Nephron progenitor cell (in vitro differentiated cells): ENCODE results near the gene MSI2.

Experiments
- DNase-seq: peaks from one replicate; pipeline ENCODE4 v3.0.0; 2021
- H3K27ac Mint-ChIP-seq: 2 replicates; pipeline ENCODE4 v1.8.0; 2021; ENCODE audit warnings: mild to moderate bottlenecking, moderate library complexity, mixed read lengths
- H3K27me3 Mint-ChIP-seq: 2 replicates; pipeline ENCODE4 v1.8.0; 2021; ENCODE audit warnings: mild to moderate bottlenecking, low read depth, mixed read lengths; ENCODE audit not compliant: poor library complexity
- H3K36me3 Mint-ChIP-seq: 2 replicates; pipeline ENCODE4 v1.8.0; 2021; ENCODE audit warnings: low read depth, mixed read lengths
- H3K4me1 Mint-ChIP-seq: 2 replicates; pipeline ENCODE4 v1.8.0; 2021; ENCODE audit warnings: mixed read lengths
- H3K4me3 Mint-ChIP-seq: 2 replicates; pipeline ENCODE4 v1.8.0; 2021; ENCODE audit warnings: mild to moderate bottlenecking, moderate library complexity, mixed read lengths
- H3K9me3 Mint-ChIP-seq: 2 replicates; pipeline ENCODE4 v1.8.0; 2021; ENCODE audit warnings: mild to moderate bottlenecking, moderate library complexity, mixed read lengths
- CTCF ChIP-seq: fragments of 200-600 bp; sonication (generic); IDR thresholded peaks from 2 replicates; pipeline ENCODE4 v1.5.0; 2021; ENCODE audit warnings: antibody characterized with exemption

Gene MSI2

GRCh38 chr17:57368637-57369336, 112.5 kb downstream of the MSI2 start:
- Mint-ChIP-seq H3K36me3 (peaks cover 47% of the 10 kb centered on the region), H3K27me3 (peaks cover 4% of the 10 kb centered on the region), H3K4me1 (peaks cover 69% of the 10 kb centered on the region), H3K4me3 (no peak overlapping the region), H3K9me3 (peaks cover 18% of the 10 kb centered on the region), H3K27ac (peak overlapping the region; percentile 97)
- TF ChIP-seq CTCF = no peak
- no peak for DNase-seq

DNA sequence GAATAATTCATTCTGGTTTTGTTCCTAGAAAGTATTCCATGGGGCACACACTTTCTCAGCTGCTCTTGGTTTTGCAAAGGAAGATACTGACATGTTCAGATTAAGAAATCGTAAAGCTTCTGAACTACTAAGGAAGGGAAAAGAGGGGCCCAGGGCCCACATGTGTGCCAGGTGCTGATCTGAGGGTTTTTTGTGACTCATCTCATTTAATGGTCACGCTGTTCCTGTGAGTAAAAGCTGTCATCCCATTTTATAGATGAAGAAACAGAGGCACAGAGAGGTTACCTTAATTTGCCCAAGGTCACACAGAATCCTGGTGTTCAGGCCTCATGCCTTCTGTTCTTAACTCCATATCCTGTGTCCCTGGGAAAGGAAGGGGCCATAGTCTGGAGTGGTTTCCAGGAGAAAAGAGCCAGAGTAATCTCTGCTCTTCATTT, 113.2 kb downstream of the MSI2 start:
- Mint-ChIP-seq H3K36me3 (peaks cover 50% of the 10 kb centered on the region), H3K9me3 (peaks cover 24% of the 10 kb centered on the region), H3K27ac (peak overlapping the region; percentile 97), H3K4me3 (no peak overlapping the region), H3K4me1 (peaks cover 62% of the 10 kb centered on the region), H3K27me3 (peaks cover 4% of the 10 kb centered on the region)
- no peak for TF ChIP-seq CTCF
- no peak for DNase-seq

GRCh38 chr17:57370037-57370581, 113.8 kb downstream of the MSI2 start:
- Mint-ChIP-seq H3K36me3 (peaks cover 50% of the 10 kb centered on the region), H3K9me3 (peaks cover 24% of the 10 kb centered on the region), H3K4me3 (no peak overlapping the region), H3K4me1 (peaks cover 60% of the 10 kb centered on the region), H3K27me3 (peaks cover 4% of the 10 kb centered on the region), H3K27ac (peak overlapping the region; percentile 97)
- no peak for DNase-seq
- no peak for TF ChIP-seq CTCF

DNA sequence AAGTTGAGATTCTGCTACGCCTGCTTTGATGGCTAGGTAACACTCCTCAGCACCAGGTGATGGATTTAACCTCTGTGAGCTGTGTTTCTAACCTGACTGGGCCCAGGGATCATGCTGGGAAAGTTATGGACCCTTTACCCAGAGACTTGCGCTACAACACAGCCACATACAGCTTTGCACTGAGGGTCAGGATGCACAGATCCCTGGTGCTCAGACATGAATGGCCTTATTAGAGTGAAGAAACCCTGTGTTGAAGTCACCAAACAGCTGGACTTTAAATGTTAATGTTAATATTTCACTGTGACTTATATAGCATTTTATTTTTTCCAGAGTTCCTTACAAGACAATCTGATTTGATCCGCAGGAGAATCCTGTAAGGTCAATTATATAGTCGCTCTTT, 114.3 kb downstream of the MSI2 start:
- Mint-ChIP-seq H3K4me3 (no peak overlapping the region), H3K27me3 (peaks cover 4% of the 10 kb centered on the region), H3K9me3 (peaks cover 24% of the 10 kb centered on the region), H3K36me3 (peaks cover 50% of the 10 kb centered on the region), H3K4me1 (peaks cover 60% of the 10 kb centered on the region), H3K27ac (peak overlapping the region; percentile 97)
- no peak for TF ChIP-seq CTCF
- DNase-seq = no peak

DNA sequence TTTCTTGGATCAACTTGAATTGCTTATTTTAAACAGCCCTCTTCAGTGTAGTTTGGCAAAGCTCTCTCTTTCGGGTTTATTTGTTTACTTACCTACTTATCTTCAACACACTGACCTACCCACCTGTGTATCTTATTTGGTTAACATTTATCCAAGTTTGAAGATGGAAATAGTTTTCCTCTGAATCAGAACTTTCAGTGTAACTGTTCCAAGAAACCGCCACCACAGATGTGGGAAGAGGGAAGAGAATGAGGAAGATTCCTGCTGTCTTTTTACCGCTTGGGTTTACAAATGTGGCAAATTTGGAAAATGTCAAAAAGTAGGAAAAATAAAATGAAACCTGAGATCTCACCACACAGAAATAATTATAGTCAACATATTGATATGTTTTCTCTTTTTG, 115.8 kb downstream of the MSI2 start:
- no peak overlapping the region for H3K4me3 Mint-ChIP-seq
- peaks cover 4% of the 10 kb centered on the region for H3K27me3 Mint-ChIP-seq
- peaks cover 61% of the 10 kb centered on the region for H3K36me3 Mint-ChIP-seq
- DNase-seq = no peak
- peaks cover 28% of the 10 kb centered on the region for H3K9me3 Mint-ChIP-seq
- peak overlapping the region; percentile 54 for H3K27ac Mint-ChIP-seq
- TF ChIP-seq CTCF = no peak
- H3K4me1 Mint-ChIP-seq = peaks cover 44% of the 10 kb centered on the region

- Mint-ChIP-seq H3K4me3 (no peak overlapping the region), H3K27me3 (peaks cover 4% of the 10 kb centered on the region), H3K36me3 (peaks cover 64% of the 10 kb centered on the region), H3K9me3 (peaks cover 28% of the 10 kb centered on the region), H3K4me1 (peaks cover 36% of the 10 kb centered on the region), H3K27ac (no peak overlapping the region)
- no peak for TF ChIP-seq CTCF
- no peak for DNase-seq
These were observed 116.7 kb downstream of the MSI2 start for GRCh38 chr17:57373048-57373447.
